Fibroblast of the aortic adventitia (primary cell): Measurements from ENCODE around the gene CUL5. TPM values are rescaled to one million over a fixed set of nuclear protein-coding genes. Genes with fewer than 3 reads are reported as not detected.

Experiments
- DNase-seq: peaks from one replicate; pipeline ENCODE4 v3.0.0-alpha.2; 2010; ENCODE audit warnings: low read depth
- H3K4me3 ChIP-seq: 2 replicates; pipeline ENCODE4 v1.5.1; 2011; ENCODE audit warnings: low read depth, mild to moderate bottlenecking, control low read depth, low read length, moderate library complexity
- CTCF ChIP-seq: IDR thresholded peaks from 2 replicates; pipeline ENCODE4 v1.5.1; 2011; ENCODE audit warnings: mild to moderate bottlenecking, low read length, control low read depth, inconsistent platforms; ENCODE audit not compliant: insufficient read depth
- total RNA-seq: library from RNA; depleted of rRNA; stranded (reverse); fragments of >200 nt; gene quantifications from 2 replicates; pipeline ENCODE4 v1.2.3, GENCODE V29; 2012; ENCODE audit warnings: low replicate concordance

Gene CUL5
- total RNA-seq, 1 donor: 39.1 TPM

- no peak overlapping the region for H3K4me3 ChIP-seq
- no peak for DNase-seq
- TF ChIP-seq CTCF: no peak
Measured at GRCh38 chr11:108034034-108034433, 25.3 kb downstream of the CUL5 start.

- H3K4me3 ChIP-seq: no peak overlapping the region
- TF ChIP-seq CTCF: no peak
- no peak for DNase-seq
Measured at GRCh38 chr11:108034952-108035351, 26.3 kb downstream of the CUL5 start.

GRCh38 chr11:108035690-108036089 lies 27.0 kb downstream of the CUL5 start:
- H3K4me3 ChIP-seq: no peak overlapping the region
- no peak for TF ChIP-seq CTCF
- DNase-seq: no peak

GRCh38 chr11:108037211-108037610 lies 28.5 kb downstream of the CUL5 start:
- no peak for TF ChIP-seq CTCF
- DNase-seq: no peak
- H3K4me3 ChIP-seq: no peak overlapping the region

- H3K4me3 ChIP-seq: no peak overlapping the region
- DNase-seq: no peak
- TF ChIP-seq CTCF: no peak
Measured at GRCh38 chr11:108037636-108038035, 28.9 kb downstream of the CUL5 start.

GRCh38 chr11:108048269-108048668 lies 39.6 kb downstream of the CUL5 start:
- DNase-seq: no peak
- TF ChIP-seq CTCF: no peak
- H3K4me3 ChIP-seq: no peak overlapping the region

GRCh38 chr11:108062336-108062735 lies 53.6 kb downstream of the CUL5 start:
- no peak overlapping the region for H3K4me3 ChIP-seq
- no peak for TF ChIP-seq CTCF

More at GRCh38 chr11:108062336-108062735, 53.6 kb downstream of the CUL5 start:
- DNase-seq: no peak
